ENCODE results near the gene FHL1. TPM values are rescaled to one million over a fixed set of nuclear protein-coding genes. Genes with fewer than 3 reads are reported as not detected.

Gene FHL1
- total RNA-seq, 1 experiment from 2014 or later = 20.0 TPM

GRCh38 chrX:136196691-136197155 is 49.4 kb downstream of the FHL1 start:
- ChIA-PET CTCF (no interaction called here), RAD21 (ENCODE audit: low non-redundant PET in 1 of 2, low total read pairs in 2 of 2, uncharacterized antibody in 2 of 2, unreplicated experiment in 2 of 2) (no interaction called here), POLR2A (no interaction called here)
- Histone ChIP-seq H3K9me3 (ENCODE audit: control insufficient read depth in 1 of 2, insufficient read depth in 1 of 2, low read depth in 1 of 2, low read length in 2 of 2) (no peaks in the 10 kb centered on the region), H3K4me3 (replicated peaks in 1 of 2; ENCODE audit: low read depth in 1 of 2, low read length in 2 of 2) (no peak overlapping the region), H3K9me2 (ENCODE audit: insufficient read depth) (no peaks in the 10 kb centered on the region), H4K20me1 (ENCODE audit: insufficient read depth) (no peaks in the 10 kb centered on the region), H2AFZ (ENCODE audit: low read depth, low read length, poor library complexity, severe bottlenecking) (no peak overlapping the region), H3K4me2 (ENCODE audit: low read length) (no peak overlapping the region), H3K9ac (ENCODE audit: low read length) (no peak overlapping the region), H3K79me2 (ENCODE audit: insufficient read depth, low read length) (no peaks in the 10 kb centered on the region), H3K27me3 (ENCODE audit: insufficient read depth, low read length) (no peaks in the 10 kb centered on the region), H3K27ac (ENCODE audit: low read depth, low read length) (no peak overlapping the region), H3K4me1 (ENCODE audit: control insufficient read depth in 1 of 2, insufficient read depth in 2 of 2, low read length in 2 of 2) (no peaks in the 10 kb centered on the region), H3K36me3 (ENCODE audit: control insufficient read depth in 1 of 2, insufficient read depth in 2 of 2, low read length in 2 of 2) (no peaks in the 10 kb centered on the region)
- TF ChIP-seq EZH2phosphoT487 (IDR thresholded peaks at IDR 0.05; ENCODE audit: borderline replicate concordance) = no peak
- no peak for TF ChIP-seq SIN3A (IDR thresholded peaks at IDR 0.05; ENCODE audit: low read depth)
- TF ChIP-seq ZNF274 (IDR thresholded peaks at IDR 0.05; ENCODE audit: low read depth, low read length) = no peak
- no peak for TF ChIP-seq EZH2 (IDR thresholded peaks at IDR 0.05)
- TF ChIP-seq TCF7L2 (IDR thresholded peaks at IDR 0.05; ENCODE audit: borderline replicate concordance, extremely low read depth, insufficient read depth, insufficient read length) = no peak
- no peak for TF ChIP-seq JUND (IDR thresholded peaks at IDR 0.05)
- TF ChIP-seq CBX3 (IDR thresholded peaks at IDR 0.05; ENCODE audit: low read depth) = no peak
- no peak for TF ChIP-seq RAD21 (IDR thresholded peaks at IDR 0.05; ENCODE audit: low read depth)
- no peak for TF ChIP-seq CTCF (IDR thresholded peaks at IDR 0.05 in 2 of 3, conservative IDR thresholded peaks at IDR 0.05 in 1 of 3; ENCODE audit: borderline replicate concordance in 1 of 3, insufficient read depth in 1 of 3, low read depth in 2 of 3, low read length in 2 of 3)
- no peak for TF ChIP-seq FOSL1 (IDR thresholded peaks at IDR 0.05; ENCODE audit: low read depth)
- TF ChIP-seq SRF (IDR thresholded peaks at IDR 0.05; ENCODE audit: low read depth) = no peak
- TF ChIP-seq ZFX (IDR thresholded peaks at IDR 0.05) = no peak
- no peak for TF ChIP-seq EGR1 (IDR thresholded peaks at IDR 0.05; ENCODE audit: low read depth)
- TF ChIP-seq REST (IDR thresholded peaks at IDR 0.05; ENCODE audit: low read depth) = no peak
- no peak for TF ChIP-seq POLR2A (IDR thresholded peaks at IDR 0.05; ENCODE audit: borderline replicate concordance, extremely low read depth, insufficient read depth, insufficient read length)
- TF ChIP-seq MAX (IDR thresholded peaks at IDR 0.05) = no peak
- TF ChIP-seq ZBTB33 (IDR thresholded peaks at IDR 0.05; ENCODE audit: extremely low read depth, insufficient replicate concordance, low read length) = no peak
- no peak for TF ChIP-seq SP1 (IDR thresholded peaks at IDR 0.05; ENCODE audit: low read depth)
- TF ChIP-seq YY1 (IDR thresholded peaks at IDR 0.05; ENCODE audit: extremely low read depth, insufficient replicate concordance, low read depth, low read length) = no peak
- TF ChIP-seq POLR2AphosphoS5 (IDR thresholded peaks at IDR 0.05; ENCODE audit: low read depth, low read length) = no peak
- no TSS peak for BruUV-seq (replicated peaks)
- DNase-seq (ENCODE audit: low read depth, low spot score) (no peak), ATAC-seq (no peak)
- intact Hi-C loops (cut with micrococcal nuclease) = no loop called here
